Trophoblast cell (in vitro differentiated cells and primary cell): Measurements from ENCODE around the gene DAZ4.
"Not testable (repeated sequence)": the region's sequence is repeated elsewhere in the genome, so short reads cannot be mapped to it uniquely, and the experiment has no call there.

Source experiments
- DNase-seq, 2 donors: peaks; one replicate each; pipeline ENCODE4 v3.0.0-alpha.2; 2016
- H2AFZ ChIP-seq: 2 replicates; pipeline ENCODE4 v1.6.1; 2013; ENCODE audit warnings: low read length, moderate library complexity, mild to moderate bottlenecking; ENCODE audit not compliant: insufficient read depth, poor library complexity
- H2AK5ac ChIP-seq: 2 replicates; pipeline ENCODE4 v1.6.1; 2013; ENCODE audit warnings: mild to moderate bottlenecking, low read length
- H2BK120ac ChIP-seq: 2 replicates; pipeline ENCODE4 v1.6.1; 2013; ENCODE audit warnings: low read length, mild to moderate bottlenecking, moderate library complexity; ENCODE audit not compliant: insufficient read depth, poor library complexity
- H2BK12ac ChIP-seq: 2 replicates; pipeline ENCODE4 v1.6.1; 2013; ENCODE audit warnings: mild to moderate bottlenecking, low read length, moderate library complexity
- H2BK5ac ChIP-seq: 2 replicates; pipeline ENCODE4 v1.6.1; 2013; ENCODE audit warnings: low read length, low read depth, moderate library complexity, mild to moderate bottlenecking; ENCODE audit not compliant: poor library complexity
- H3K14ac ChIP-seq: 2 replicates; pipeline ENCODE4 v1.6.1; 2013; ENCODE audit warnings: mild to moderate bottlenecking, low read length
- H3K18ac ChIP-seq: 2 replicates; pipeline ENCODE4 v1.6.1; 2013; ENCODE audit warnings: mild to moderate bottlenecking, low read length
- H3K23ac ChIP-seq: 2 replicates; pipeline ENCODE4 v1.6.1; 2013; ENCODE audit warnings: low read length
- H3K27ac ChIP-seq: 2 replicates; pipeline ENCODE4 v1.5.1; 2013; ENCODE audit warnings: low read depth, mild to moderate bottlenecking, inconsistent platforms, low read length, moderate library complexity
- H3K27me3 ChIP-seq: 2 replicates; pipeline ENCODE4 v1.6.1; 2013; ENCODE audit warnings: inconsistent platforms, mild to moderate bottlenecking, low read length, moderate library complexity; ENCODE audit not compliant: insufficient read depth
- H3K36me3 ChIP-seq, 2 experiments: 1 replicate in 1 of 2; 2 replicates in 1 of 2; pipeline ENCODE4 v1.6.1; 2013; ENCODE audit warnings: low read length in 2 of 2, mild to moderate bottlenecking in 2 of 2, moderate library complexity in 1 of 2; ENCODE audit not compliant: insufficient read depth in 2 of 2, control insufficient read depth in 1 of 2
- H3K4ac ChIP-seq: 2 replicates; pipeline ENCODE4 v1.6.1; 2013; ENCODE audit warnings: low read depth, mild to moderate bottlenecking, low read length, moderate library complexity
- H3K4me1 ChIP-seq, 2 experiments: 1 replicate in 1 of 2; 2 replicates in 1 of 2; pipeline ENCODE4 v1.6.1; 2013; ENCODE audit warnings: low read length in 2 of 2, mild to moderate bottlenecking in 2 of 2, moderate library complexity in 1 of 2; ENCODE audit not compliant: insufficient read depth in 2 of 2, control insufficient read depth in 1 of 2
- H3K4me2 ChIP-seq: 2 replicates; pipeline ENCODE4 v1.6.1; 2013; ENCODE audit warnings: inconsistent platforms, mild to moderate bottlenecking, low read length, moderate library complexity
- H3K4me3 ChIP-seq: 2 replicates; pipeline ENCODE4 v1.5.1; 2013; ENCODE audit warnings: mild to moderate bottlenecking, low read depth, low read length, inconsistent platforms
- H3K79me1 ChIP-seq: one replicate; pipeline ENCODE4 v1.6.1; 2013; ENCODE audit warnings: low read length
- H3K79me2 ChIP-seq: 2 replicates; pipeline ENCODE4 v1.6.1; 2013; ENCODE audit warnings: low read length, mild to moderate bottlenecking; ENCODE audit not compliant: control insufficient read depth, insufficient read depth, poor library complexity
- H3K9ac ChIP-seq: 2 replicates; pipeline ENCODE4 v1.6.1; 2013; ENCODE audit warnings: mild to moderate bottlenecking, low read length
- H3K9me3 ChIP-seq: 2 replicates; pipeline ENCODE4 v1.6.1; 2013; ENCODE audit warnings: low read depth, mild to moderate bottlenecking, control low read depth, inconsistent platforms, low read length; ENCODE audit not compliant: insufficient read depth
- H4K12ac ChIP-seq: 2 replicates; pipeline ENCODE4 v1.6.1; 2013; ENCODE audit warnings: low read depth, mild to moderate bottlenecking, low read length, moderate library complexity
- H4K8ac ChIP-seq: 2 replicates; pipeline ENCODE4 v1.6.1; 2013; ENCODE audit warnings: low read depth, mild to moderate bottlenecking, low read length, moderate library complexity
- H4K91ac ChIP-seq: one replicate; pipeline ENCODE4 v1.6.1; 2013; ENCODE audit warnings: low read depth, mild to moderate bottlenecking, low read length, moderate library complexity
- WGBS: extraction: QIAGEN DNeasy Blood & Tissue Kit; methylation state at CpG from one replicate; pipeline ENCODE4 v1.1.7; 2013; ENCODE audit warnings: missing lambda C conversion rate; ENCODE audit not compliant: insufficient read length, insufficient coverage; ENCODE audit errors: extremely low coverage; 5-methylcytosine and 5-hydroxymethylcytosine counted together

DAZ4 gene

GRCh38 chrY:24825069-24825468 lies 8.7 kb upstream of the DAZ4 start:
- not testable (repeated sequence) for H3K79me2 ChIP-seq, H3K4me2 ChIP-seq, DNase-seq, H4K91ac ChIP-seq, H2BK120ac ChIP-seq, H3K14ac ChIP-seq, H2BK5ac ChIP-seq, H3K4me3 ChIP-seq, H3K23ac ChIP-seq, H3K27ac ChIP-seq, H3K9me3 ChIP-seq, H4K8ac ChIP-seq, H3K27me3 ChIP-seq, H3K79me1 ChIP-seq, H3K4me1 ChIP-seq, H3K18ac ChIP-seq, H3K4ac ChIP-seq, H2BK12ac ChIP-seq, H3K36me3 ChIP-seq, H2AK5ac ChIP-seq, H4K12ac ChIP-seq, H3K9ac ChIP-seq, H2AFZ ChIP-seq
- no CpG with 5 or more reads among the region's 4 CpGs for WGBS
